Measurements from ENCODE around the gene VAV1. TPM values are rescaled to one million over a fixed set of nuclear protein-coding genes. Genes with fewer than 3 reads are reported as not detected.

VAV1 gene
- 10 to 100 TPM; 79.5 to 85.0 TPM for total RNA-seq
- 10 to 100 TPM; 18.7 to 27.9 (median 19.9) TPM for polyA plus RNA-seq
- total RNA-seq = 88.7 to 174 (median 97.4) reads per million in 6 experiments

- H3K4me1 Mint-ChIP-seq = peaks cover 39 to 59% (median 56%) of the 10 kb centered on the region in 4 donors
These were observed at the start of gene VAV1 for GRCh38 chr19:6772028-6772865. Gene VAV1 (plus strand): TSS chr19:6772708. CDS start chr19:6772808, 100 bp downstream.

GRCh38 chr19:6723108-6723618 is 49.3 kb upstream of the VAV1 start:
- H3K4me1 Mint-ChIP-seq = peaks cover 10 to 51% (median 20%) of the 10 kb centered on the region in 4 donors
- H3K27ac Mint-ChIP-seq = peak overlapping the region in 2 of 10 donors; percentile 45 to 78
- no peaks in the 10 kb centered on the region for H3K9me3 Mint-ChIP-seq
- H3K36me3 Mint-ChIP-seq = no peaks in the 10 kb centered on the region
- DNase-seq (no peak), ATAC-seq (no peak)
- H3K4me3 Mint-ChIP-seq = peak overlapping the region in 1 of 10 donors; percentile 48
- H3K27me3 Mint-ChIP-seq = no peaks in the 10 kb centered on the region
- POLR2A ChIA-PET = no interaction called here

More at GRCh38 chr19:6772028-6772865, at the start of gene VAV1:
- Mint-ChIP-seq H3K36me3 (peaks cover 10 to 25% (median 13%) of the 10 kb centered on the region in 3 donors), H3K9me3 (peaks cover 0 to 10% (median 0%) of the 10 kb centered on the region in 9 donors), H3K27me3 (no peaks in the 10 kb centered on the region), H3K4me3 (peak within 1 kb of the TSS; percentile 92 to 98 (median 94)), H3K27ac (peak within 1 kb of the TSS; percentile 87 to 97 (median 92))
- POLR2A ChIA-PET = interaction anchor here (0.6 to 6.6 kb wide), 18 partner anchors 9 to 400 kb away, joined by 3 to 109 read pairs (median 4); partner anchors contain the start of genes ALKBH7, GPR108 and TRIP10
- peak; percentile 65 to 92 (median 78) for DNase-seq
- peak; percentile 60 to 63 for ATAC-seq

- POLR2A ChIA-PET = no interaction called here
- Mint-ChIP-seq H3K4me3 (no peak overlapping the region), H3K36me3 (no peaks in the 10 kb centered on the region), H3K27ac (peak overlapping the region in 1 of 10 donors; percentile 53), H3K27me3 (no peaks in the 10 kb centered on the region), H3K4me1 (peaks cover 10 to 57% (median 22%) of the 10 kb centered on the region in 4 donors), H3K9me3 (no peaks in the 10 kb centered on the region)
- DNase-seq (no peak), ATAC-seq (no peak)
These were observed 48.8 kb upstream of the VAV1 start for GRCh38 chr19:6723738-6724137.

GRCh38 chr19:6724631-6725492 is 47.6 kb upstream of the VAV1 start:
- peaks cover 0 to 4% (median 2%) of the 10 kb centered on the region in 3 donors for H3K36me3 Mint-ChIP-seq
- H3K9me3 Mint-ChIP-seq = no peaks in the 10 kb centered on the region
- peak overlapping the region in 2 of 10 donors; percentile 26 to 40 for H3K27ac Mint-ChIP-seq
- POLR2A ChIA-PET = no interaction called here
- peaks cover 11 to 59% (median 22%) of the 10 kb centered on the region in 4 donors for H3K4me1 Mint-ChIP-seq
- no peaks in the 10 kb centered on the region for H3K27me3 Mint-ChIP-seq
- no peak for ATAC-seq
- no peak for DNase-seq
- H3K4me3 Mint-ChIP-seq = peak overlapping the region in 1 of 10 donors; percentile 41

- no peaks in the 10 kb centered on the region for H3K27me3 Mint-ChIP-seq
- H3K27ac Mint-ChIP-seq = peak overlapping the region in 4 of 10 donors; percentile 26 to 79 (median 47)
- POLR2A ChIA-PET = no interaction called here
- H3K9me3 Mint-ChIP-seq = no peaks in the 10 kb centered on the region
- peak overlapping the region in 1 of 10 donors; percentile 19 for H3K4me3 Mint-ChIP-seq
- peaks cover 9 to 56% (median 22%) of the 10 kb centered on the region in 4 donors for H3K4me1 Mint-ChIP-seq
- DNase-seq (no peak), ATAC-seq (no peak)
- H3K36me3 Mint-ChIP-seq = peaks cover 0 to 4% (median 2%) of the 10 kb centered on the region in 3 donors
These were observed 46.8 kb upstream of the VAV1 start for GRCh38 chr19:6725513-6726231.

- Mint-ChIP-seq H3K36me3 (peaks cover 0 to 13% (median 6%) of the 10 kb centered on the region in 3 donors), H3K4me1 (peaks cover 9 to 33% (median 17%) of the 10 kb centered on the region in 4 donors), H3K27ac (peak overlapping the region in 3 of 10 donors; percentile 25 to 74 (median 29)), H3K4me3 (peak overlapping the region in 1 of 10 donors; percentile 20), H3K27me3 (no peaks in the 10 kb centered on the region), H3K9me3 (no peaks in the 10 kb centered on the region)
- POLR2A ChIA-PET = interaction anchor here (0.7 to 1.0 kb wide), 3 partner anchors 73 to 136 kb away, joined by 3 to 6 read pairs (median 3); no protein-coding TSS in a partner anchor
- ATAC-seq (no peak), DNase-seq (no peak)
These were observed 44.2 kb upstream of the VAV1 start for GRCh38 chr19:6728346-6728745.

- POLR2A ChIA-PET = interaction anchor here (0.6 kb wide), 1 partner anchor 371 kb away, joined by 3 read pairs; no protein-coding TSS in a partner anchor
- DNase-seq (no peak), ATAC-seq (no peak)
- peaks cover 9 to 25% (median 13%) of the 10 kb centered on the region in 4 donors for H3K4me1 Mint-ChIP-seq
- no peaks in the 10 kb centered on the region for H3K27me3 Mint-ChIP-seq
- no peaks in the 10 kb centered on the region for H3K9me3 Mint-ChIP-seq
- H3K36me3 Mint-ChIP-seq = peaks cover 0 to 16% (median 6%) of the 10 kb centered on the region in 3 donors
- H3K4me3 Mint-ChIP-seq = no peak overlapping the region
- H3K27ac Mint-ChIP-seq = no peak overlapping the region
These were observed 42.8 kb upstream of the VAV1 start for GRCh38 chr19:6729573-6730152.

GRCh38 chr19:6730153-6730804 is 42.2 kb upstream of the VAV1 start:
- peaks cover 5 to 19% (median 8%) of the 10 kb centered on the region in 4 donors for H3K4me1 Mint-ChIP-seq
- peaks cover 0 to 16% (median 6%) of the 10 kb centered on the region in 3 donors for H3K36me3 Mint-ChIP-seq
- no peaks in the 10 kb centered on the region for H3K27me3 Mint-ChIP-seq
- POLR2A ChIA-PET = interaction anchor here (0.6 kb wide), 2 partner anchors 121 to 372 kb away, joined by 3 read pairs; no protein-coding TSS in a partner anchor
- no peak overlapping the region for H3K27ac Mint-ChIP-seq
- peak in 2 of 10 donors; percentile 18 to 24 for DNase-seq
- H3K9me3 Mint-ChIP-seq = no peaks in the 10 kb centered on the region
- no peak overlapping the region for H3K4me3 Mint-ChIP-seq
- peak in 1 of 2 donors; percentile 23 for ATAC-seq

- POLR2A ChIA-PET = interaction anchor here (0.6 kb wide), 1 partner anchor 122 kb away, joined by 3 read pairs; no protein-coding TSS in a partner anchor
- ATAC-seq = no peak
- H3K4me1 Mint-ChIP-seq = peaks cover 4 to 20% (median 7%) of the 10 kb centered on the region in 4 donors
- no peak for DNase-seq
- no peaks in the 10 kb centered on the region for H3K27me3 Mint-ChIP-seq
- H3K9me3 Mint-ChIP-seq = no peaks in the 10 kb centered on the region
- H3K36me3 Mint-ChIP-seq = peaks cover 0 to 16% (median 6%) of the 10 kb centered on the region in 3 donors
- H3K27ac Mint-ChIP-seq = no peak overlapping the region
- no peak overlapping the region for H3K4me3 Mint-ChIP-seq
These were observed 41.4 kb upstream of the VAV1 start for GRCh38 chr19:6730941-6731670.

GRCh38 chr19:6731822-6732221 is 40.7 kb upstream of the VAV1 start:
- DNase-seq (no peak), ATAC-seq (no peak)
- Mint-ChIP-seq H3K9me3 (no peaks in the 10 kb centered on the region), H3K4me3 (no peak overlapping the region), H3K36me3 (peaks cover 0 to 16% (median 6%) of the 10 kb centered on the region in 3 donors), H3K4me1 (peaks cover 8 to 25% (median 13%) of the 10 kb centered on the region in 4 donors), H3K27me3 (no peaks in the 10 kb centered on the region), H3K27ac (no peak overlapping the region)
- POLR2A ChIA-PET = no interaction called here

All from naive thymus-derived CD8-positive, alpha-beta T cell (primary cell).